ENCODE results near the gene MICAL1.

Gene MICAL1

DNA sequence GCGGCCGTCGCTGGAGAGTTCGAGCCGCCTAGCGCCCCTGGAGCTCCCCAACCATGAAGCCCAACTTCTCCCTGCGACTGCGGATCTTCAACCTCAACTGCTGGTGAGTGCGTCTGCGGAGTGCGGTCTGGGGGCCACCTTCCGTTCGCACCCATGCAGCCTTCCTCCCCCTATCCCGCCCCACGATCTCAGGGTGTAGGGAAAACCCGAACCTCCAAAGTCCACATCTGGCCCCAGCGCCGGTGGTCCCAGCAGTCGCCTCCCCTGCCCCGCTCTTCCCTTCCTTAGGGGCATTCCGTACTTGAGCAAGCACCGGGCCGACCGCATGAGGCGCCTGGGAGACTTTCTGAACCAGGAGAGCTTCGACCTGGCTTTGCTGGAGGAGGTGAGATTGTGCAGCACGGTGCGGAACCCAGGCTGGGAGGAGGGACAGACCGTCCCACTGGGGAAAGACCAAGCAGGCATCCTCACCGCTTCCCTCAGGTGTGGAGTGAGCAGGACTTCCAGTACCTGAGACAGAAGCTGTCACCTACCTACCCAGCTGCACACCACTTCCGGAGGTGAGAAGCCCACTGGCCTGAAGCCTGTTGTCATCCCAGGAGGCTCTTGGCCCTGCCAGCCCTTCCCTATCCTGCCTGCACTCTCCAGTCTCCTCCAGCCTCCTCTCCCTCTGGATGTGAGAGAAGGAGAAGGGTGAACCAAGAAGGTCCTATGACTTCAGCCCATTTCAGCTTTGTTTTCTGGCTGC, 14.3 kb downstream of the MICAL1 start:
- Histone ChIP-seq H2AFZ (ENCODE audit: low read length) (peak overlapping the region; percentile 97), H3K4me3 (ENCODE audit: low read length, poor library complexity, severe bottlenecking) (peak overlapping the region; percentile 98), H3K79me2 (ENCODE audit: insufficient read depth, low read length) (peaks cover 18% of the 10 kb centered on the region), H3F3A (ENCODE audit: low read depth) (no peaks in the 10 kb centered on the region), H3K4me2 (ENCODE audit: low read depth, low read length, poor library complexity, severe bottlenecking) (peak overlapping the region; percentile 97), H3K4me1 (ENCODE audit: insufficient read depth, low read length, poor library complexity, severe bottlenecking) (peaks cover 29% of the 10 kb centered on the region), H4K20me1 (ENCODE audit: insufficient read depth, low read length, poor library complexity, severe bottlenecking) (peaks cover 3% of the 10 kb centered on the region), H3K9me3 (ENCODE audit: insufficient read depth, low read depth, low read length) (no peaks in the 10 kb centered on the region), H3K36me3 (ENCODE audit: insufficient read depth, low read length) (peaks cover 24% of the 10 kb centered on the region; the same call in 1 of the 2 replicates), H3K9ac (ENCODE audit: low read depth, low read length, poor library complexity, severe bottlenecking) (peak overlapping the region; percentile 95), H3K27me3 (ENCODE audit: insufficient read depth, low read length, poor library complexity, severe bottlenecking) (no peaks in the 10 kb centered on the region), H3K9me2 (replicated peaks; ENCODE audit: low read depth, low read length) (no peaks in the 10 kb centered on the region)
- TF ChIP-seq, protein P1, sequence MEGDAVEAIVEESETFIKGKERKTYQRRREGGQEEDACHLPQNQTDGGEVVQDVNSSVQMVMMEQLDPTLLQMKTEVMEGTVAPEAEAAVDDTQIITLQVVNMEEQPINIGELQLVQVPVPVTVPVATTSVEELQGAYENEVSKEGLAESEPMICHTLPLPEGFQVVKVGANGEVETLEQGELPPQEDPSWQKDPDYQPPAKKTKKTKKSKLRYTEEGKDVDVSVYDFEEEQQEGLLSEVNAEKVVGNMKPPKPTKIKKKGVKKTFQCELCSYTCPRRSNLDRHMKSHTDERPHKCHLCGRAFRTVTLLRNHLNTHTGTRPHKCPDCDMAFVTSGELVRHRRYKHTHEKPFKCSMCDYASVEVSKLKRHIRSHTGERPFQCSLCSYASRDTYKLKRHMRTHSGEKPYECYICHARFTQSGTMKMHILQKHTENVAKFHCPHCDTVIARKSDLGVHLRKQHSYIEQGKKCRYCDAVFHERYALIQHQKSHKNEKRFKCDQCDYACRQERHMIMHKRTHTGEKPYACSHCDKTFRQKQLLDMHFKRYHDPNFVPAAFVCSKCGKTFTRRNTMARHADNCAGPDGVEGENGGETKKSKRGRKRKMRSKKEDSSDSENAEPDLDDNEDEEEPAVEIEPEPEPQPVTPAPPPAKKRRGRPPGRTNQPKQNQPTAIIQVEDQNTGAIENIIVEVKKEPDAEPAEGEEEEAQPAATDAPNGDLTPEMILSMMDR (conservative IDR thresholded peaks at IDR 0.05; ENCODE audit: low read length): peak; percentile 35
- TF ChIP-seq EZH2phosphoT487 (IDR thresholded peaks at IDR 0.05; ENCODE audit: borderline replicate concordance): no peak

DNA sequence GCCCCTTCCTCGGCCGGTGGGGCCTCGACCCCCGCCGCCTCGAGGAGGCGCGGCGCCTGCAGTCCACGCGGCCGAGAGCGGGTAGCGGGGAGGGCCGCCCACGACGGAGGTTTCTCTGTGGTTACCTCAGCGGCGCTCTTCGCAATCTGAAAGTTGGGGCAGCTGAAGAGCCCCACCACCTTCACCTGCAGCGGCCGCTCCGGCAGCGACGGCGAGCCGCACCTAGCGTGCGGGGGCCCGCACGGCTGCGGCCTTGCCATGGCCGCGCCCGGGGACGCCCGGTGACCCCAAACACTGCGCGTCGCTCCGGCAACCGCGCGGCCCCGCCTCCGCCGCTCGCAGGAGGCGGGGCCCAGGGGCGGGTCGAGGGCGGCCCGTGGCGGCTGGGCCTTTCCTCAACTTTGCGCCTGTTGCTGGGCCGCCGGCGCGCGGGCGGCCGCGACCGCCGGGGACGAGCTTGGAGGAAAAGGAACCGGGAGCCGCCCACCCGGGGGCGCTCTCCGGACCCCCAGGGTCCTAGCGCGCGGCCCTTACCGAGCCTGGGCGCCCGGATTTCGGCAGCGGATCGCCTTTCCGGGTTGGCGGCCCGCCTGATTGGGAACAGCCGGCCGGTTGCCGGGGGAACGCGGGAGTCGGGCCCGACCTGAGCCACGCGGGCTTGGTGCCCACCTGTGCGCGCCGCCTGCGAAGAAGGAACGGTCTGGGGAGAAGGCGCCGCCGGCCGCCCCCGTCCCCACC, 15.1 kb downstream of the MICAL1 start, which contains the start of the genes PPIL6 and SMPD2:
TSS of gene PPIL6 (minus strand) at position 298 of the 738 bp plus-strand sequence. CDS start at position 260, 38 bp downstream.
TSS of gene SMPD2 (plus strand) at position 394 of the 738 bp plus-strand sequence. CDS start 398 bp downstream, outside the sequence.
- Histone ChIP-seq H3K79me2 (ENCODE audit: insufficient read depth, low read length) (peaks cover 18% of the 10 kb centered on the region), H3K27me3 (ENCODE audit: insufficient read depth, low read length, poor library complexity, severe bottlenecking) (no peaks in the 10 kb centered on the region), H3K9me2 (replicated peaks; ENCODE audit: low read depth, low read length) (no peaks in the 10 kb centered on the region), H4K20me1 (ENCODE audit: insufficient read depth, low read length, poor library complexity, severe bottlenecking) (peaks cover 3% of the 10 kb centered on the region), H3K4me3 (ENCODE audit: low read length, poor library complexity, severe bottlenecking) (peak within 1 kb of the TSS; percentile 98), H3K4me2 (ENCODE audit: low read depth, low read length, poor library complexity, severe bottlenecking) (peak within 1 kb of the TSS; percentile 97), H3K9me3 (ENCODE audit: insufficient read depth, low read depth, low read length) (no peaks in the 10 kb centered on the region), H2AFZ (ENCODE audit: low read length) (peak within 1 kb of the TSS; percentile 97), H3F3A (ENCODE audit: low read depth) (no peaks in the 10 kb centered on the region), H3K4me1 (ENCODE audit: insufficient read depth, low read length, poor library complexity, severe bottlenecking) (peaks cover 29% of the 10 kb centered on the region), H3K36me3 (ENCODE audit: insufficient read depth, low read length) (peaks cover 18% of the 10 kb centered on the region; the same call in 1 of the 2 replicates), H3K9ac (ENCODE audit: low read depth, low read length, poor library complexity, severe bottlenecking) (peak within 1 kb of the TSS; percentile 95)
- no peak for TF ChIP-seq EZH2phosphoT487 (IDR thresholded peaks at IDR 0.05; ENCODE audit: borderline replicate concordance)
- TF ChIP-seq, protein P1 (conservative IDR thresholded peaks at IDR 0.05; ENCODE audit: low read length): no peak

DNA sequence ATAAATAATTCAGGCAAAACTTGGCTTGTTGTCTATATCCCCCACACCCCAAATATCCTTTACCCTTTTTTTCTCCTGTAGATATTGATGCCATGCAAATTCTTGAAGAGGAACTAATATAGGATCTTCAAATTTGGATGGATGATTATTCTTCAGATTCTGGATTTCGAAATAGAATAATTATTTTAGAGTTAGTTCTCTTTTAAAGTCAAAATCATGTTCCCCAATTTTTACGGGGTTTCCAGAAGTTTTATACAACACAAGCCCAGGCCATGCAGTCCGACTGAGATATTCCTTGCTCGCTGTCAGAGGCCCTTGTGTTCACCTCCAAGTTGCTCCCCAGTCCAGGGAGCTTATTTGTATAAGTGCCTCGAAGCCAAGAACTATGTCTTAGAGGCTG, 19.5 kb downstream of the MICAL1 start:
- Histone ChIP-seq H3K9ac (ENCODE audit: low read depth, low read length, poor library complexity, severe bottlenecking) (no peak overlapping the region), H4K20me1 (ENCODE audit: insufficient read depth, low read length, poor library complexity, severe bottlenecking) (no peaks in the 10 kb centered on the region), H3K4me3 (ENCODE audit: low read length, poor library complexity, severe bottlenecking) (no peak overlapping the region), H3K4me2 (ENCODE audit: low read depth, low read length, poor library complexity, severe bottlenecking) (no peak overlapping the region), H3F3A (ENCODE audit: low read depth) (no peaks in the 10 kb centered on the region), H3K9me3 (ENCODE audit: insufficient read depth, low read depth, low read length) (no peaks in the 10 kb centered on the region), H3K4me1 (ENCODE audit: insufficient read depth, low read length, poor library complexity, severe bottlenecking) (peaks cover 6% of the 10 kb centered on the region), H3K36me3 (ENCODE audit: insufficient read depth, low read length) (no peaks in the 10 kb centered on the region), H3K27me3 (ENCODE audit: insufficient read depth, low read length, poor library complexity, severe bottlenecking) (no peaks in the 10 kb centered on the region), H2AFZ (ENCODE audit: low read length) (no peak overlapping the region), H3K79me2 (ENCODE audit: insufficient read depth, low read length) (no peaks in the 10 kb centered on the region), H3K9me2 (replicated peaks; ENCODE audit: low read depth, low read length) (no peaks in the 10 kb centered on the region)
- TF ChIP-seq, protein P1 (conservative IDR thresholded peaks at IDR 0.05; ENCODE audit: low read length): no peak
- TF ChIP-seq EZH2phosphoT487 (IDR thresholded peaks at IDR 0.05; ENCODE audit: borderline replicate concordance): no peak

Data from Loucy (cell line).